Measurements from ENCODE around the gene CD1D.
"Not testable (repeated sequence)": the region's sequence is repeated elsewhere in the genome, so short reads cannot be mapped to it uniquely, and the experiment has no call there.

The CD1D gene

DNA sequence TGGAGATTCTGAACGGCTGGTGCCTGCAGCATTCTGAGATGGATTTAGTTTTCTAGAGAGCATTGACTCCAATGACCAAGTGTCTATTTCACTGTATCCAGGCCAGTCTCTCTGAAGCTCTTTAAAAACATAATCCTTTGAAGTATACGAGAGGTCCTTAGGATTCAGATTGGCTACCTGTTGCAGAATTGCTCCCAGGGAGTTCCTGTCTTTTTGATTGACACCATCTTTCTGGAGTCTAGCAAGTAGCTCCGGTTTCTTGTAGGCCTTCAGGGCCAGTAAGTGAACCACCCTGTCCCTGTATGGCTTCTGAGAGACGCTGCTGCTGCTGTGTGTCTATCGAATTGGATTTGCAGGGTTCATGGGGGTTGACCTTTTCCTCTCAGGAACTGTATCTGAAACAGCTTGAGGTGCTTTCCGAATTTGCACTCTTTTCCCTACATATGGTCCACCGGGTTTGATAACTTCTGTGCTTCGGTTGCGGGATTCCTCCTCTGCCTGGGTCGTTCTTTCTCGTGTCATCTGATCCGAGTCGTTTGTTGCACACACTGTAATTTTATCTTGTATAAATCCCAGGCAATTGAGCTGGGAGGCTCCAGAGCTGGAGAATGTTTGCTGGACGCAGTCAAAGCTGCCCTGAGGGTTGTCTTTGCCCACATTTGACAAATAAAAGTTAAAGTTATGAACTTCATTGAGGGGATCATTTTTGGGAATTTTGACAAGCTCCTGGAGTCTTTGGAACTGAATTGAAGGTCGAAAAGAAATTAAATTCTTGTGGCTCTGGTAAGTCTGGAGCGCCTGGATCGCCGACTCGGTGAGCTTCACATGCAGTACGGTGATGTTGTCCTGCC, 3.6 kb upstream of the CD1D start:
- DNase-seq (ENCODE audit: low read depth): not testable (repeated sequence)

DNA sequence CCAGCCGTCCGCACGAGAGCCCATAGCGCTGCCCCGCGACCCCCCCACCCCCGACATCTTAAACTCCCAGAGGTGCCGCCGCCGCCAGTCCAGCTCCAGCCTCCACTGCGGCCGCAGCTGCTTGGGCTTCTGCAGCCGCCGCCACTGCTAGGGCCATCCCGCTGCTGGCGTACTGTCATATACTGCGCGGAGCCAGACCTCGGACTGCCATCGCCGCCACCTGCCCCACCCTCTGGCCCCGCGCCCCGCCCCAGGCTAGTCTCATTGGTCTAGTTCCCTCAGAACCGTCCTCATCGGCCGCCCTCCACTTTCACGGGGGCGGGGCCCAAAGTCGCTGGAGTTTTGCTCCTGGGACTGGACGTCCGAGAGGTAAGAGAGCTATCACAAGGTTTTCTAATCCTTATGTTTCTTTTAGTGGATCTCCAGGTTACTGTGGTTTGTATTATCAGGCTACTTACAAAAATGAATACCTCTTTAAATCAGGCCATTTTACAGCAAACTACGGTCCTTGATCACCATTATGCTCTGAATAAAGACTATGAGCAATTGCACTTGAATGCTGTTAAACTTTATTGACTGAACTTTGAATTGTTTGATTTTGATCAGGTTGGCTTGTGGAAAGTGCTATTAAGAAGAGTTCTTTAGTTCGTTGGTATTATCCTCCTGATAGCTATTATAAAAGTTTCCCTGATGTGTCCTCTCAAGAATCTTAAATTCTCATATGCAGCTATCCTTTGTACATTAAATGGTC, 2.8 kb upstream of the CD1D start:
- peak; percentile 19 for DNase-seq (ENCODE audit: low read depth)

DNA sequence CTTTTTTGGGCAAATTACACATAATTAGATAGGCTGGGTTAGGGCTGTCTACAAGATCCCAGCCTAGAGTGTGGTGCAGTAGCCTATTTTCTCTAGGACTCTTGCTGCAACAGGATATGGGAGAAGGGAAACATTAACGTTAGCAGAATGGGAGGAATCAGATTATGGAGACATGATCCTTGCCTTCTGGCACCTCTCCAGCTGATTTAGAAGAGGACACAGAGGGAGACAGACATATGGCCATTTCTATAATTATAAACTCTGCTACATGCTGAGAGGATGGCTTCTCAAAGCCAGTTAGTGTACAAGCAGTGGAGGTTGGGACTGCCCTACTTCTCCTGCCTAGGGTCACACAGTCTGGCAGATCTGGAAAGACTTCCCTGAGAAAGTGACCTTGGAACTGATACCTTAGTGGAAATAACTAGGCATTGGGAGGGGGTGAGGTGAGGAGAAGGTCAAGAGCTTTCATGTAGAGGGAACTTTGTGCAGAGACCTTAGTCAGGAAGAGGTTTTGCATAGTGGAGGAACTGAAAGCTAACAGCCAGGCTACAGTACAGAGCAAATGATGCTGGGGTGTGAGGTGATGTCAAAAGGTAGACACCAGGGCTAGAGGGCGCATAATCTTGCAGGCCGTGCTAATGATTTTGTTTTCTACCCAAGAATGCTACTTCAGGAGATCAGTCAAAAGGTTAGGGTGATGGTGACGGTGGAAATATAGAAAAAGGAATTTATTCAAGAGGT, 1.2 kb upstream of the CD1D start:
- DNase-seq (ENCODE audit: low read depth): no peak

DNA sequence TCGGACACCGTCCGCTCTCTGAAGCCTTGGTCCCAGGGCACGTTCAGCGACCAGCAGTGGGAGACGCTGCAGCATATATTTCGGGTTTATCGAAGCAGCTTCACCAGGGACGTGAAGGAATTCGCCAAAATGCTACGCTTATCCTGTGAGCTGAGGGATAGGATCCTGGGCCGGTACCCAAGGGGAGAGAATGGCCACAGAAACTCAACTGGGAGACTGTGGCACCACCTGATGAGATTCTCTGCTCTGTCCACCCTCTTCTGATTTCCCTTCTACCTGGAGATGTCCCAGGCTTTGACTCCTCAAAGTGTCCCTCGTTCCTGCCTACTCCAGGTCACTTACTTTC, 855 bp downstream of the CD1D start:
- no peak for DNase-seq (ENCODE audit: low read depth)

DNA sequence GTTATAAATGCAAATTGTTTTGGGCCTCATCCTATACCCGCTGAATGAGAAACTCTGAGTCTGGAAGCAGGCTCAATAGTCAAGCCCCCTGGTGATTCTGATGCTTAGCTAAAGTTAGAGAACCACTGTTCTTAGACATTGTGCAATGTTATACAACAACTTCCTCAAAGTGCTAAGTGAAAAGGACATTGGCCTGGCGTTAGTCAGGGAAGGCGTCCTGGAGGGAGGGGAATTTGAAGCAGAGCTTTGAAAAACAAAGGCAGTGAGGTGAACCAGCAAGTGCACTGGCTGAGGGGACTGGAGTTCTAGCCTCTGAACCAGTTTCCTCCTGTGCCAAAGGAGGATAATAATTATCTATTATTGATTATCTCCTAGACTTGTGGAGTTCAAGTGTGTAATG, 5.1 kb downstream of the CD1D start:
- DNase-seq (ENCODE audit: low read depth): no peak

DNA sequence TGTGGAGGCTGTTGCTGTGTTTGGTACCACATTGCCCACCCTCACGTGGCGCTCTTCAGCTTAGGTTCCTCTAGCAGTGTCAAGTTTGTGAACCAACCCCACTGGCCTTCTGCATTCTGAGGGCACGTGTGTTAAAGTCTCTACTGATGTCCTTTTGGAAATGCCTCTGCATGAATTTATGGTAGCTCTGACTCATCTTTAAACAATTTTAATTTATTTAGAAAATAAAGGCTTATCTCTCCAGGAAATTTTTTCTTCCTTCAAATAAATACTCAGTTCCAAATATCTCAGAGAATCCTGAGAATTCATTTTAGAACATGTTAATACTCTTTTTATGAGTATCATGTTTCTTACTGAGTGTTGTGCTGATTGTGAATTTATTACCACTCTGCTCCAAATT, 5.5 kb downstream of the CD1D start:
- DNase-seq (ENCODE audit: low read depth): no peak

DNA sequence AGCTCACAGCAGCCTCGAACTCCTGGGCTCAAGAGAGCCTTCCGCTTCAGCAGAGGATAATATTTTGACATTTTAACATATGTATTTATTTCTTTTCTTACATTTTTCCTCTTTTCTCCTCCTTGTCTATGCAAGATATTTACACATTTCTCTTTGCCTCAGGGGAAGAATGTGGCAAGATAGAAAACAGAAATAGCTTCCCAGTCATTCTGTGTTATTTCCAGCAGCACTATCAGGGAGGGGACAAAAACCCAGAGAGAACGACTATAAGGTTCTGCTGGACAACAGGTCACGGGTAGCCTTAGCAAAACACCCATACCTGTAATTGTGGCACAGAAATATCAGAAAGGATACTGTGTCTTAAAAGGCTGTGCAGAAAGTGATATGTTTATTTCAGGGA, 7.9 kb downstream of the CD1D start:
- no peak for DNase-seq (ENCODE audit: low read depth)

DNA sequence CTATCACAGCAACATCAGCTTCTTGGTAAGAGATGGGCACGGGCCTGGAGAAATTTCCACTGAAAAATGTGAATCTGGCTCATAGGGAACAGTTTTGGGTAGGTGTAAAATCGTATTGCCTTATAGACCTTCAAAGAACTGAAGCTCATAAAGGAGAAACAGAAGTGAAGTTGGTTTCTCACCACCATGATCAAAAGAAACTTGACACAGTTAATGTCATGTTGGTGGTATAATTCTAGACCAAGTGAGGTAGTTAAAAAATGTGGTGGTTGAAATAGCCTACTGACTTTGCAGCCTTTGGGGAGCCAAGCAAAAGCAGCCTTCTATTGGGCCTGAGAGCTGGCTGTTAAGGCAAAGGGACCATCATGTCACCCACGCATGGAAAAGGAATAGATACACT, 8.9 kb downstream of the CD1D start:
- DNase-seq (ENCODE audit: low read depth): no peak

DNA sequence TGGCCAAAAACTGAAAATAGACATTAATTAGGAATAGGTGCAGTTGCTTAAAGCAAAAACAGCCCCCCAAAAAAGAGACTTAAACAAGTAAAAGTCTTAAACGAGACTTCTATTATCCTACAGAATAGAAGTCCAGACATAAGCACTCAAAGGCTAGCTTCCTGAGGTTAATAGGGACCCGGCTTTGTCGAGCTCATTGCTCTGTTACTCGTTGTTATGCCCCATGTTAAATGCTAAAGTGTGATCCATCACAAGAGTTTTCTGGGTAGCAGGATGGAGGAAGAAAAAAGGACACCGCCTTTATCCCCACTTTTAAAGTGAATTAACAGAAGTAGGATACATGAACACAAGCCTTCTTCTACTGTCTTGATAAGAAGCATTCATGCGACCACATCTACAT, 10.6 kb downstream of the CD1D start:
- no peak for DNase-seq (ENCODE audit: low read depth)

DNA sequence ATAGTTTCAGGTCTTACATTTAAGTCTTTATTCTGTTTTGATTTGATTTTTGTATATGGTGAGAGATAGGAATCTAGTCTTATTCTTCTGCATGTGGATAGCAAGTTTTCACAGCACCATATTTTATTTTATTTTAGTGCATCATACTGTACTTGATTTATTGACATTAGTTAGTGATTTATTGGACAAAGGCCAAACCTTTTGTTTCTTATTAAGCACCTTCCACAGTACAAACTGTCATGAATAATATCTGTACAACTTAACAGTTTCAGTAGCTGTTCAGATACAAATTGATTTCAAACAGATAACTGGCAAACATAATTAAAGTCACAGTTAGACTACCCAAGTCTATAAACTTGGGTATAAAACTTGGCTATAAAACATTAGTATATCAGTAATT, 15.8 kb downstream of the CD1D start:
- no peak for DNase-seq (ENCODE audit: low read depth)

DNA sequence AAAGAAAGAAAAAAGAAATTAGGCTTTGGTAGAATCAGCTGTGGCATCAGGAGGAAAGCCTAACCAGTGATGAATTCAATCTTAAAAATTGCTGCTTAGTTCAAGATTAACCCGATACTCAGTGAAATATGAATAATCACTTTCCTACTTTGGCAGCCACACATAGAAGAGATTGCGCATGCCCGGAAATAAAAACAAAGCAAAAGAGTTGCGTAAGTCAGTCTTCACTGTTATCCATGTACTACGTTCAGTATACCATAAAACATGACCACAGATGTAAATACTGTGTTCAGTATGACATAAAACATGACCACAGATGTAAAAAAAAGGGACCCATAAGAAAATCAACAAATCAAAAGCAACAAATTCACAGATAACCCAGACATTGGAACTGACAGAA, 19.2 kb downstream of the CD1D start:
- no peak for DNase-seq (ENCODE audit: low read depth)

DNA sequence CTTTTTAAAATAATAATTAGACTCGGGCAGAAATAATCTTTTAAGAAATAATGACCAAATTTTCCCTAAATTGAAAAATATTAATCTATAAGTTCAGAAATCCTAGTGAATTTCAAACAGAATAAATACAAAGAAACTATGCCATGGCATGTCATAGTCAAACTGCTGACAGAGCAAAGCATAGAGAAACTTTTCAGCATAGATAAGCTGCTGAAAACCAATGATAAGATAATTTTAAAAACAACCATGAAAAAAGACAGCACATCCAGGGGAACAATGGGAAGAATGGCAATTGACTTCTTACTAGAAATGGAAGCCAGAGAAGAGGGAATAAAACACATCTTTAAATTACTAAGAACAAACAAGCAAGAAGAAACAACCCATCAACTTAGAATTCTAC, 19.8 kb downstream of the CD1D start:
- no peak for DNase-seq (ENCODE audit: low read depth)

DNA sequence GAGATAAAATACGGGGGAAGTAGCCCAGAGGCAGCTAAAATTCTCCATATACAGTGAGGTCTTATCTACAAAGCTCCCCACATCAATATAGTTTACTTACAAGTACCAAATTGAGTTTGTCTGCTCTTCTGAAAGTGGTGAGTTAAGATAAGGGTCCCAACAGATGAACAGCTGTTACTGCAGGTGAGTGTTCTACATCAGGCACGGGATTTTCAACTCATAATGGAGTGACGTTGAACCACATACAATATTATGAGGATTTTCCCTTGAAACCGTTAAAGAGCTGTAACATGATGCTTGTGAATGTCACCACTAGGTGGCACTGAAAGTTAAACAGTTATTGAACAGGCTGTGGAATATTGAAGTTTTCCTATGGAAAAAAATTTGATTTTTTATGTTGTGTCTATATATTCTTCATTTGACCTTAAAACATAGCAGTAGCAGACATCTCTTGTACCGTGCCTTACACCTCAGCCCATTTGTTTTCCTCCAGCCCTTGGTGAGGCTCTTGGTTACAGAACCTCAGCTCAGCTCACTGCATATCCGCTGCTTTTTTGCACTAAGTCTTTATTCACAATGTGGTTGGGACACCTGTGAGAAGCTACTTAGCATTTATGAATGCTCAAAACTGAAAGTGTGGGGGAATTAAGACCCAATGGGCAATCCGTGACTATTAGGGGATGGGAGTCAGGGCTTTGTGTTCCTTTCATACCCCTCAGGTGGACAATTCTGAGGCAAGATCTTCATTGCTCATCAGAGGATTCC, 23.2 kb downstream of the CD1D start:
- DNase-seq (ENCODE audit: low read depth): peak; percentile 20

DNA sequence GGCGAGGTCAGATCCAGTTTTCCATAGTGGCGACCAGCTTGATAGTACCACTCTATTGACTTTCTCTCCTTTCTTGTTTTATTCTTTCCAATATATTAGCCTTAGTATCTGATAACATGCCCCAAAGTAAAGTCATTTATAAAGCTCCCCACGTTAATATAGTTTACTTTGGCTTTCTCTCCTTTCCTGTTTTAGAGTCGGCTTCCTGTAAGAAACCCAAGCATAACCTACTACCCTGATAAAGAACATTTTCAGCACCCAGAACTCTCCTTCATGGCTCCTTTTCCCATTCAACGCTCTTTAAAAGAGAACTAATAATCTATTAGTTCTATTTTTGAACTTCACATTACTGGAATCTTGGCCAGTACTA, 23.7 kb downstream of the CD1D start:
- no peak for DNase-seq (ENCODE audit: low read depth)

DNA sequence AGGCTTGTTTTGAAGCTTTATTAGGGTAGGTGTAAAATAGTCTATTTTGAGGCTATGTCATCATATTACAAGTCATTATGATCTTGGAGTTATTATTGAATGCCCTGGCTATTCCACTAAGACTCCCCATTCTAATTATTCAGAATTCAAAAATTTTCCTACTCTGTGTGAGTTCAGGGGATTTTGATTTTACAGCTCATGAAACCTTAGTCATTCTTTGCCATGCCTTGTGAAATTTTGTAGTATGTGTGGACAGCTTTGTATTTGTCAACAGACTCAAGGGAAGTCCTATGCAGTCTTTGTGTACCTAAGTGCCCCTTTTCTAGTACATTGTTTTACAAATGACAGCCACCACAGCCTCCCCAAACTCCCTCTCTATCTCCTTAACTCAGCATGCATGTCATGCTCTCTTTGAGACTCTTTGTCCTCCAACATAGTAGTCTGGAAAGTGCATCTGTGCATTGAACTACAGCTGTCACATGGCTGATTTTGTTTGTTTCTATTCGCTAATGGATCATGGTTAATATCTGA, 28.0 kb downstream of the CD1D start:
- no peak for DNase-seq (ENCODE audit: low read depth)

DNA sequence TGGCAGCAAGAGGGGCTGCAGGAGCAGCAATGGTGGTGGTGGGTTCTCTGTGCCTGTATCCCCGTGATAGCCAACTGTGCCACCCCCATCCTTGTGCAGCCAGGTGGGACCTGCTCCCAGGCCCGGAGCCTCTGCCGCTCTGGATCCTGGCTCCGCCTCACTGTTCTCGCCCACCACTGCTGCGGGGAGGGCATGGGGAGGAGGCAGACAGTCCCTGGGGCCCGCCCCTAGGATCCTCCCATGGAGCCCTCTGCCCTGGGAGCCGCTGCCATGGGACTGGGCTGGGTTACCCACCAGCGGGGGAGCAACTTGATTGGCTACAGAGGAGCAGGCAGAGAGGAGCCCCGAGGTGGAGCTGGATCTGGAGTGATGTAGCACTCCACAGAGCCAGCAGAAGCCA, 31.6 kb downstream of the CD1D start:
- no peak for DNase-seq (ENCODE audit: low read depth)

DNA sequence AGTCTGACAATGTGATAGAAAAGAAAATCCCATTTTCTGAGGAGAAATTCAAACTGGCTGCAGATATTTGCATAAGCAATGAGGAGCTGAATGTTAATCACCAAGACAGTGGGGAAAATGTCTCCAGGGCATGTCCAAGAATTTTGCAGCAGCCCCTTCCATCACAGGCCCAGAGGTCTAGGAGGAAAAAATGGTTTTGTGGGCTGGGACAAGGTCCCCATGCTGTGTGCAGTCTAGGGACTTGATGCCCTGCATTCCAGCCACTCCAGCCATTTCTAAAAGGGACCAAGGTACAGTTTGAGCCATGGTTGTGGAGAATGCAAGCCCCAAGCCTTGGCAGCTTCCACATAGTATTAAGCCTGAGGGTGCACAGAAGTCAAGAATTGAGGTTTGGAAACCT, 42.8 kb downstream of the CD1D start:
- not testable (repeated sequence) for DNase-seq (ENCODE audit: low read depth)

DNA sequence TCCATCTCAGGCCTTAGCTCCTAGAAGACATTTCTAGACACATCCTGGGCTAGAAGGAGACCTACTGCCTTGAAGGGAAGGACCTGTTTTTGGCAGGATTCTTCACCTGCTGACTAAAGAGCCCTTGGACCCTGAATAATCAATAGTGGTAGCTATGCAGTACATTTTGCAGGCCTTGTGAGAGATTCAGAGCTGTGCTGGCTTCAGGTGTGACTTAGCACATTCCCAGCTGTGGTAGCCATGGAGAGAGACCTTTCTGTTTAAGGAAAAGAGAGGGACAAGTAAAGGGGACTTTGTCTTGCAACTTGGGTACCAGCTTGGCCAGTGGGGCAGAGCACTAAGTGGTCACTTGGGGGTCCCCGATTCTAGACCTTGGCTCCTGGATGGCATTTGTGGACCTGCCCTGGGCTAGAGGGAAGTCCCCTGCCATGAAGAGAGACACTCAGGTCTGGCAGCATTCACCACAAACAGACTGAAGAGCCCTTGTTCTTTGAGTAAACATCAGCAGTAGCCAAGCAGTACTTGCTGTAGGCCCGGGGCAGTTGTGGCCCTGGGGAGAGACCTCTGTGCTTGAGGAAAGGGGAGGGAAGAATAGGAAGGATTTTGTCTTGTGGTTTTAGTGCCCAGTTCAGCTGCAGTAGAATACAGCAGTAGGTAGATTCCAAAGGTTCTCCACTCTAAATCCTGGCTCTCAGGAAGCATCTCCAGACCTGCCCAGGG, 47.4 kb downstream of the CD1D start:
- DNase-seq (ENCODE audit: low read depth): no peak
